GM19025 (cell line): ENCODE results near the gene HEXIM1.

Experiments used
- ATAC-seq: cut with Tn5 transposase; IDR thresholded peaks from one replicate; pipeline ENCODE4 v1.9.1; 2021; ENCODE audit warnings: mild to moderate bottlenecking, low read depth, moderate library complexity; ENCODE audit not compliant: unreplicated experiment

HEXIM1 gene, protein sequence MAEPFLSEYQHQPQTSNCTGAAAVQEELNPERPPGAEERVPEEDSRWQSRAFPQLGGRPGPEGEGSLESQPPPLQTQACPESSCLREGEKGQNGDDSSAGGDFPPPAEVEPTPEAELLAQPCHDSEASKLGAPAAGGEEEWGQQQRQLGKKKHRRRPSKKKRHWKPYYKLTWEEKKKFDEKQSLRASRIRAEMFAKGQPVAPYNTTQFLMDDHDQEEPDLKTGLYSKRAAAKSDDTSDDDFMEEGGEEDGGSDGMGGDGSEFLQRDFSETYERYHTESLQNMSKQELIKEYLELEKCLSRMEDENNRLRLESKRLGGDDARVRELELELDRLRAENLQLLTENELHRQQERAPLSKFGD

DNA sequence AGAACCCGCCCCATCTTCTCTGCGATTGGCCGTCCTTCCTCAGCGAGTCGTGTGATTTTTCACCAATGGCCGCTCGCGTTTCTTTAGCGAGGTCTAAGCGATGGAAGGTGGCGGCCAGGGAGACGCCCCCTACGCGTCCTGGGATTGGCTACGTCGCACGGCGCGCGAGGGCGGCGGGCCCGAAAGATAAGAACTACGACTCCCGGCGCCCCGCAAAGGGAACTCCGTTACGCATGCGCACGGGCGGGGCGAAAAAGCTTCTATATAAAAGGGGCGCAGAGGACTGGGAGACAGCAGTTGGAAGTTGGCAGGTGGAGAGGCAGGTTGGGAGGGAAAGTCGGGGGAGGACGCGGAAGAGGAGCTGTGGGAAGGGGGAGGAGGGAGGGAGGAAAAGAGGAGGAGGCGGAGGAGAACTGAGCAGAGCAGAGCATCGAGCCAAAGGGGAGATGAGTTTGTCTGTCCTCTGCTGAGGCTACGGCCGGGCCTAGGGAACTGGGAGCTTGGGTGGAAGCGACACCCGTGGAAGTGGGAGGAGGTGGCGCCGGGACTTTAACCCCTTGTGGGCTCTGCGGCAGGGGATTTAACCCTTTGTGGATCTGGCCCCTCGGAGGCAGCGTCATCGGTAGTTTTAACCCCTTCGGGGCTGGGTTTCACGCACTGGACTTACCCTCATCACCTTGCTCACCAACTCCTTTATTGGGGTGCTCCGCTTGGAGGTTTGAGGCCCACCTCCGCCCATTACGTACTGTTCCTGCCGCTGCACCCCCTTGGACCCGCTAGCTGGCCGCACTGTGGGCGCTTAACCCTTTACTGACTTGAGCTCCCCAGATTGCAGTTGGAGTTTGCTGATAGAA lies at the start of gene HEXIM1:
Gene HEXIM1 (plus strand): TSS at position 293 of the 854 bp plus-strand sequence. CDS start 716 bp downstream, outside the sequence.
- peak; percentile 72 for ATAC-seq

DNA sequence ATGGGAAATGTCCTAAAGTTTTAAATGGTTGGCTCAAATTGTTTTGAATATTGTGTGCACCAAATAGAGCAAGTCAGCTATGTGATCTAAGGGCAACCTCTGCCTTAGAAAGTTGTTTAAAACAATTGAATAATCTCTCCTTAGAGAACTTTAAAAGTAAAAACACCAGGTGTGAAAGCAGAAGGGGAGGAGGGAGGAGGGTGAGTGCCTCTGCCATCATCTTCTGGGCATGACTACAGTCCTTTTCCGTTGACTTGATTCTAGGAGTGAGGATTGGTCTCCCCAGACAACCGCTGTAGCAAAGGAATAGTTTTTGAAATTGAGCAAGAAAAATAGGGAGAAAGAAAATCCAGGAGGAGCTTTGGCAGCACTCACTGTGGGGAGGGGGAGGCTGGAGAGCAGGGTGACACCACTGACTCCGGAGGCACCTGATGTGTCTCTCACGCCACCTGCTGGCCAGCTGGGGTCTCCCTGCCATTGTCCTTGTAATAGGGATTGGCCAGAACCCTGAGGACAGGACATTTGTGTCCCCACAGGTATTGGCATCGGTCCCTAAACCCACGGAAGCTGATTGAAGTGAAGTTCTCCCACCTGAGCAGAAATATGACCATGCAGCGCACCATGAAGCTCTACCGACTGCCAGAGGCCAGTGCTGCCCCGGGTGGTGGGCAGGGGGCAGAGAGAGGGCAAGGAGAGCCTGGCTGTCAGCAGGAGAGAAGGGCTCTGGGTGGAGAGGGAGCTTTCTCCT lies 49.2 kb upstream of the HEXIM1 start:
- no peak for ATAC-seq

DNA sequence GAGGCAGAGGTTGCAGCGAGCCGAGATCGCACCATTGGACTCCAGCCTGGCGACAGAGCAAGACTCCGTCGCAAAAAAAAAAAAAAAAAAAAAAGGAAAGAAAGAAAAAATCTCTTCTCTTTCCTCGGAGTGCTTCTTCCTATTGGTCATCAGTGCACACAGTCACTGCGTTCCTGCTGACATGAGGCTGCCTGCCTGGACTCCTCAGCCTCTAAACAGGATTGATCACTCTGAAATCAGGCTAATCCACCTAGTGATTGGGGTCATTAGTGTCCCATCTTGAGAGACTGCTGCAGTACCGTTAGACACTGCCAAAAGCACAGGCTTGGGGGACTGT lies 46.8 kb upstream of the HEXIM1 start:
- ATAC-seq: no peak

DNA sequence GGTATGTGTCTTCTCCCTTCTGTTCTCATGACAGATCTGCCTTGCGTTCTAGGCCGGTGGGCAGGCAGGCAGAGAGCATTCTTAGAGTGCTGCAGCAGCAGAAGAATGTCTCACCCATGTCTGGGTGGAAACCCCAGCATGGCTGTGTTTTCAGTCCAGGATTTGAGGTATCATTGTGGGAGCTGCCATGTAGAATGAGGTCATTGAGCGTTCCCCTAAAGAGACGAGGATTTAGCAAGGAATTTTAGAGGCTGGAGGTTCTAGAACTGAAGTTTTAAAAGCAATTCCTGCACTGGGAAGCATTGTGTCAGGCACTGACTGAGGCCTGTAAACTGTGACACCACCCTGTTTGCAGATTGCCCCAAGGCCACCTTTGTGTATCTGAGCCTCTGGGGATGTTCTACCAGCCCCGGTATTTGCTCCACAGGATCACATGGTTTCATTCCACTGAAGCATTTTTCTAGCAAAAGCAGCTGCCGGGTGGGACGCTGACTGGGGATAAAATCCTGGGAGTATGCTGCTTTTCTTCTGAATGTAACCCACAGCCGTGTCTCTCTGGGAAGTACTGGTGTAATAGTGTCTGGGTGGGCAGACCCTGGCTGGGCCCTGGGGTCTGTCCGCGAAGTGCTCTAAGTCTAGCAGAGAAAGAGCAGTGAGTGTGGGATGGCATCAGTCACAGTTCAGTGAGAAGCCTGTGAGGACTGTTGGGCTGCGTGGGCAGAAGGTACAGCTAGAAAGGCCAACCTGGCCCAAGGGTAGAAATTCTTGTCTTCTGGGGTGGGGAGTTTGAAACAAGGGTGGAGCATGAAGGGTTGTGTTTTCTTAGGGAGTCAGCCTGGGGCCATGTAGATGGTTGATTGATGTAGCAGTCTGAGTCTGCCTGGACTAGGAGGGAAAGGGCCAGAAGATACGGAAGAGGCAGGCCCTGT lies 46.1 kb upstream of the HEXIM1 start:
- no peak for ATAC-seq

DNA sequence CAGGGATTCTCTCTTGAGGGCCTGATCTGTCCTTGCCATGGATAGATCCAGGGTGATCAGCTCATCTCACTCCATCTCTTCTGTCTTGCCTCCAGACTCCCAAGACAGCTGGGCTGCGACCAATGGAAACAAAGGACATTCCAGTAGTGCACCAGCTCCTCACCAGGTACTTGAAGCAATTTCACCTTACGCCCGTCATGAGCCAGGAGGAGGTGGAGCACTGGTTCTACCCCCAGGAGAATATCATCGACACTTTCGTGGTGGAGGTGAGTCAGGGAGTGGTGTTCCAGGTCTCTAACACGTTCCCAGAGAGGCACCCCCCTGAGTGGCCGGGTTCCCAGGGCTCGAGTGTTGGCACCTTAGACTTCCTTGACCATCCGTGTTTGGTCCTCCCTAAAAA lies 45.4 kb upstream of the HEXIM1 start:
- ATAC-seq: no peak

DNA sequence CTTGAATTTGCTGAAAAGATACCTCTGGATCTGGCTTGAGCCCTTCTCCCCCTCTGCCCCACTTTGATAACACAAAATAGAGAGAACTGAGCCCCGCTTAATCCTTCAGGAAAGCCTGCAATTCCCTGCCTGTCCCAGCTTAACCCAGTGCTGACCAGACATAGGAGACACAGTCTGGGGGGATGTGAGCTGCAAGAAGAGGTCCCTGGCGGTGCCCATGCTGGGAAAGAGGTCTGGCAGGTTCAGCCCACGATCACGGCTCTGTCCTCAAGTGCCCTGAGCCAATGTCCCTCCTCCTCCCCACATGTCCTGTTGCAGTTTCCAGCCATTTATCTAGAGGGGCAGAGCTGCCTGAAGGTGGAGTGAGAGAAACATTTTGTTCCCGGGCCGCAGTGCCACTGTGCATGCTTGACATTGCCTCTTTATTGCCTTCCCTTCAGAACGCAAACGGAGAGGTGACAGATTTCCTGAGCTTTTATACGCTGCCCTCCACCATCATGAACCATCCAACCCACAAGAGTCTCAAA lies 44.9 kb upstream of the HEXIM1 start:
- no peak for ATAC-seq

DNA sequence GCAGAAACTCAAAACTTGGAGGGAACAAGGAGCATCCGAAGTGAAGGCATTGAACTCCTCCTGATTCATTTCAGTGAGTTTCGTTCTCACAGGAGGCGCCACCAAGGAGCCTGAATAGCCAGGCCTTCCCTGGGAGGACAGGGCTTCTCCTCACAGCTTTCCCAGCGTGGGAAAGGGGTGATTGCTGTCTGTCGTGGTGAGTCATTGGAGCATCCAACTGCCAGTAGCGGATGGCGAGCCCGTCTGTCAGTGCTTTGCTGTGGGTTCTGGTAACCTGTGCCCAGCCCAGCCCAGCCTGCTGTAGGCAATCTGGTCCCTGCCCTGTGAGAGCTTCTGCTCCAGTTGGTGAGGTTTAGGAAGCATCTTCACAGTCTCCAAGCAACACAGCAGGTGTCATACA lies 44.2 kb upstream of the HEXIM1 start:
- ATAC-seq: no peak

DNA sequence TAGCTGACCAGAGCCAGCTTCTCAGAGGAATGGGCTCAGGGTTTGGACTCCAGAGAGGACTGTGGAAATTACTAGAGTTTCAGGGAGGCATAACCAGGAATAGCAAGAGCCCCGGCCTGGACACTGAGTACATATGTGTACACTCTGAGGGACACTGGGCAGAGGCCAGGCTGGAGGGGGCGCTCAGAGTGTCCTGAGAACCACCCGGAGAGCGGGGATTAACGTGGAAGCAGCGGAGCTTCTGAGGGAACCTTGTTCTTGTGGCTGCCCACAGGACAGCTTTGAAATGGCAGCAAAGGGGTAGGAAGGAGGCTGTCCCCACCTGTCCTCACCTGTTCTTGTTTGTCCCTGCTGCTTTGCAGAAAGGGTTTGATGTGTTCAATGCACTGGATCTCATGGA lies 43.8 kb upstream of the HEXIM1 start:
- ATAC-seq: no peak

DNA sequence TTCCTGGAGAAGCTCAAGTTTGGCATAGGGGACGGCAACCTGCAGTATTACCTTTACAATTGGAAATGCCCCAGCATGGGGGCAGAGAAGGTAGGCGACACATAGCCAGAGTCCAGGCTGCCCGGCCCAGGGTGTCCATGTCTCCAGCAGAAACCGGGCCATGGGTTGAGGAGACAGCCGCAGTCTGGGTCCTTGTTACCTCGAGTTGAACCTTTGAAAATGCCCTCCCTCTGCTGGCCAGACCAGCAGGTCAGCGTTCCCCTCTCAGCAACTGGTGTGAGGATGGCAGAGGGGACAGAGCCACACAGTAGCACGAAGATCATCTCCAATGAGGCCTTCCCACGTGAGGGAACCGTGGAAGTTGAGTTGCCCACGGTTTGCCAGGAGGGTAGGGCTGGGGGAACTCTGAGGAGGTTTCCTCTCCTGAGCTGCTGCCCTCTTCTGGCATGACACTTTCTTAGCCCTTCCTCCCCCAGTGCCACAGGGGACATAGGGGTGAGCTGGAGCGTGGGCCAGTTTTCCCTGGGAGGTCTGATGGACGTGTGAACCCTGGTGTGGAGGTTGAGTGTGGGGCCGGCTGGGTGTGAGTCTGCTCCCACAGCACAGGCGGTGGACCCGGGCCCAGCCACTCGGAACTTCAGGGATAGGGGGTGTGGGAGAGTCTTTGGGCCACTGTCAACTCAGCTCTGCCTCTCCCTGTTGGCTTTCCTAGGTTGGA lies 43.2 kb upstream of the HEXIM1 start:
- no peak for ATAC-seq

DNA sequence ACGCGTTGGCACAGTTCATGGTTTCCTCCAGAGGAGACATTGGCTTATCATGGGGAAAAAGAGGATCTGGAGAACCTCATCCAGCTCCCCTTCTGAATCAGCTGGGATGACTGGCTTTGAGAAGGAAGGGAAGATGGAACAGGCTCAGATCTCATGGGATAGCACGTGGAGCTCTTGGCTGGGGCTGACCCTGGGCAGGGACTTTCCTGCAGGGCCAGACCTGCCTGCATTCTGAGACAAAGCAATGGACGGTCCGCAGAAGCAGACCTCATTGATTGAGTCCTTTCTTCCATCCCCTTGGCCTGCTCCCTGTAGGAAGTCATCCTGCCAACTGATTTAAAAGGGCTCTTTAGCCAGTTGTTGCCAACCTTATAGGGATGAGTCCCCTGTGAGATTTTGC lies 42.2 kb upstream of the HEXIM1 start:
- no peak for ATAC-seq

DNA sequence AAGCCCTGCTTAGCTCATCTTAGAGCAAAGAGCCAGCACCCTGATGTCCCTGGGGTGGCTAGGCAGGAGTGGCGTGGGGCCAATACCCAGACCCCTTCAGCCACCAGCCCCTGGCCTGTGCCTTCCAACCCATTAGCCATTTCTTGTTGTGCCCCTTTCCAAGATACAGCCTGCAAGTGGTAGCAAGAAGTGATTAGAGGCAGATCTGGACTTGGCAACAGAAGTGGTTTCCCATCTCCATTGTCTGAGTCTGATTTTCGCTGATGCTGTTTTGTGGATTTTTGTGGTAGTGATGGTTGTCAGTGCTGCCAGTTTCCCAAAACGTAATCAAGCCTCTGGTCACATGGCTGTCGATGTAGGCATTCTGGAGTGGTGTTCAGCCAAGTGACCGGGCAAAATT lies 41.7 kb upstream of the HEXIM1 start:
- no peak for ATAC-seq

DNA sequence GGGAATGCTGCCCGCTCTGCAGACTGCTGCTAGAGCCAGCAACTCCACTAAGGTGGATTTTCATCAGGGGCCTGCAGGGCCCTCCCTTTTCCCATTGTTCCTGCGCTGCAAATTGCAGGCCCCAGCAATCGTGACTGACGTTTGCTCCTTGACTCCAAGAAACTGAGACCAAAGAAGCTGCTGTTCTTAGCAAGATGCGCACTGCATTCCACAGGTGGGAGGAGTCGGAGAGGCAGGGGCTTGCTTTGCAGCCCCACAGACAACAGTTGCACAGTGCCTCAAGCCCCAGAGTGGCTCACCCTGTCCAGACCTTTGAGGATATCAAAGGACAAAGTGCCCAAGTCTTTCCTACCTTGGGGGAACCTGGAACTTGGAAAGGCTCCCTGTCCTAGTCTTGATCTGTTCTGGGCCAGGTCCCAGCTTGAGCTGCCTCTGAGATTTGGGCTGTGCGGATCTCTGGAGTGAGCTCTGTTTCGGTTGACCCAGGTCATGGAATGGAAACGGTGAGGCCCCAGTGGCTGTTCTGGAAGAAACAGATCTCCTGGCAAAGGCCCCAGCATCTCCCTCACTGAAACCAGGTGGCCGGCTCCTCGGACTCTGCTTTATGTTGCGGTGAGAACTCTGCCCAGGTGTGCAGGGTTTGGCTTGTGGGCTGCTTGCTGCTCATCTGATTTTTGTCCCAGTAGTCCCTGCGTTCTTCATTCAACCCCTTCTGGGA lies 40.8 kb upstream of the HEXIM1 start:
- ATAC-seq: no peak

DNA sequence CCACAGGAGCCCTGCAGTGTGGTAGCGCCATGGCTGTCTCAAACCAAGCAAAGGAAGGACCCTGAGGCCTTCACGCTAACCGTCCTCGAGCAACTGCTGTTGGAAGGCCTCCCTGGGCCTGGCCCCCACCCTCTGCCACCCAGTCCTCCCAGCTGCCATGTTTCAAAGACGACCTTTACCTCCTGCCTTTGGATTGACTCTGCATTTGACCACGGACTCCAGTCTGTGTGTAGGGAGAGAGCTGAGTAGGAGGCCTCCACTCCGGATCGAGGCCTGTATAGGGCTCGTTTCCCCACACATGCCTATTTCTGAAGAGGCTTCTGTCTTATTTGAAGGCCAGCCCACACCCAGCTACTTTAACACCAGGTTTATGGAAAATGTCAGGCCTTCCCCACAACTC lies 40.2 kb upstream of the HEXIM1 start:
- no peak for ATAC-seq

DNA sequence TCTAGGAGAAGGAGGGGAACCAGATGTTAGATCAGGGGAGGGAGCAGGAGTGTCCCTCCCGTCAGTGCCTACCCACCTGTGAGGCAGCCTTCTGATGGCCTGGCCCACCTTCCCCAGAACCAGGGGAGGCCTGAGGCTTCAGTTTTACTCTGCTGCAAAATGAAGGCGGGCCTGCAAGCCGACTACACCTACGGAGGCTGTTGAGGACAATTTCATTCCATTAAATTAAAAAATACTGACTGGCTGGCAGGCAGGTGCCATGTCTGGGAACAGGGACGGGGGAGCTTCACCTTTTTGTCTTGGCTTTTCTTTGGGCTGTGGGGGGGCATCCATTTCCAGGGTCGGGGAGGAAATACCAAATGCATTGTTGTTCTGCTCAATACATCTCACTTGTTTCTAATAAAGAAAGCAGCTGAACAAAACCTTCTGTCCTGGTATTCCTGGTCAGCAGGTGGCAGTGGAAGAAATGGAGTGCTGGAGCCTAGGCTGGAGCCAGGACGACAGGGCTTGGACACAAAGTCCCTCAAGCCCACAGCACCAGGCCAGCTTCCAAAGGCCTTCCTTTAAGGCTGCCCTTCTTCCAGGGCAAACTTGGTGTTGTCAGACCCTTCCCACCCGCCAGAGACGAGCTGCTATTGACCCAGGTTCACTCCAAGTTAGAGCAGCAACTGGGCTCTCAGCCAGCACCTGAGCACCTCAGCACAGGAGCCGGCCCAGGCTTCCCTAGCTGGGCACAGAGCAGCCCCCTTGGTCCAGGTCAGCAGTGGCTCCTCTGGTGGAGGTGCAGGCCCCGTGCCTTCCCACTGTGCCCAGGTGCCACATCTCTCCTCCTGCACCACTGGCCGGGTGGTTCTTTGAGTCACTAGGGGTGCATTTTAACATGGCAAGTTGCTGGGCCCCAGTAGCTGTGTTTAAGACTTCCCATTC lies 39.4 kb upstream of the HEXIM1 start:
- ATAC-seq: no peak

DNA sequence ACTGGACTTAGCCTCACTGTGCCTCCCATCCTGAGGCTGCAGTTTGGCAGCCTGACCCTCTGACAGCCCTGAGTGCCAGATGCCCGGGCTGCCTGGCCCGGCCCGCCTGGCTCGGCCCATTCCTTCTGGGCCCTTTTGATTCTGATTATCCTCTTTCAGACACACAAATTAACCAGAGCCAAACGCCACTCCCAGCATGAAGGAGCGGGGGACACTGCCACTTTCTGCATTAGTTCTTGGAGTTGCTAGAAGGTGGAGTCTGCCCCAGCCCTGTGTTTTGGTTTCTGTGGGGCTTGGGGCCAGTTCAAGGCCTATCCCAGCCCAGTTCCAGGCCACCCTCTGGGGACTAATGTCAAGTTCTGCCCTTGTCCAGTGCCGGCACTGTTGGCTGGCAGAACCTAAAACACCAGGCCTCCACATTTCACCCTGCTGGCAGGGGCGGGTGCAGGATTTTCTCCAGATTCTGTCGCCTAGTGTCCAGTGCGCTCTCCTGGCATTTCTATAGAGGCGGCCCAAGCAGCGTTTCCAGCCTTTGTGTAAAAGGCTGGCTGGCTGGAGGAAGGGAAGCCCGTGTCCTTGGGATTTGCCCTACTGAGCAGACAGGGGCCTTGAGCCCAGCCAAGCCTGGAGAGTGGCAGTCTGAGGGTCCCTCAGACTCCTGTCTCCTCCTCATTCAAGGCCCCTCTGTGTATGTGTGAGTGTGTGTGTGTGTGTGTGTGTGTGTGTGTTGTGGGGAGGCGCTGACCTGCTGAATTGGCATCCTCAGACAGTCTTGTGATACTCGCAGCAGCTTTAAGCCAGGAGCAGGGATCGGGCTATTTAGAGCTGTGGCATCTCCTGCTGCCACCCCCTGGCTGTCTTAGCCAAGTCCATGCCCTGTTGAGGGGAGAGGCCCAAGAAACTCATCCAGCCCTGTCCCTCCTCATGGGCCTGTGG lies 37.3 kb upstream of the HEXIM1 start:
- ATAC-seq: no peak

DNA sequence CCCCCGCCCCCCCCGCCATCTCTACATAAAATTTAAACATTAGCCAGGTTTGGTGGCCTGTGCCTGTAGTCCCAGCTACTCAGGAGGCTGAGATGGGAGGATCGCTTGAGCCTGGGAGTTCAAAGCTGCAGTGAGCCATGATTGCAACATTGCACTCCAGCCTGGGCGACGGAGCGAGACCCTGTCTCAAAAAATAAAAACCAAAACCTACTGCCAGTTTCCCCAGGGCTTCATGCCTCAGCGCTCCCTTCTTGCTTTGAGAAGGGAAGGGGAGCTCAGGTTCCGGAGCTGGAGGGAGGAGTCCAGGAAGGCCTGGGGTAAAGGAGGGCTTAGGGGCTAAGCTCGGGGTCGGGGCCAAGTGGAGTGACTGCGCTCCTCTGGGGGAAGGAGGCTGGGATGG lies 36.4 kb upstream of the HEXIM1 start:
- no peak for ATAC-seq
